HG02852 (cell line): Measurements from ENCODE around the gene CCDC40.
"Not testable (repeated sequence)": the region's sequence is repeated elsewhere in the genome, so short reads cannot be mapped to it uniquely, and the experiment has no call there.

ENCODE experiments used
- ATAC-seq: cut with Tn5 transposase; IDR thresholded peaks from one replicate; pipeline ENCODE4 v1.9.1; 2021; ENCODE audit warnings: mild to moderate bottlenecking, moderate library complexity; ENCODE audit not compliant: unreplicated experiment

CCDC40 gene

DNA sequence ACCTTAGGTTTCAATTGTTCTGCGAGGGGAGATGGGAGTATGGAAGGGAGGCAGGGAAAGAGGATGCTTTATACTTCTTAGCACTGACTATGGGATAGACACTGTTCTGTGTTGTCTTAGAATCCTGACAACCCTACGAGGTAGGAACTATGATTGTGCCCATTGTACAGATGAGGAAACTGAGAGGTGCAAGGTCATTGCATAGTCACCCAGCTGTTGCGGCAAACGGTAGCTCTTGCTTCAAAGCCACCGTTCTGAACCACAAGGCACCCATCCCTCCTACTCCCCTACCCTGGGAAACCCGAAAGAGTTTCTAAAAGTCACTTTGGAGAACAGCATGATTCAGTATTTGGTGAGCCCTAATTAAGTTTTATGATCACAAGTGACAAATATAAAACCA is 7.5 kb downstream of the CCDC40 start:
- ATAC-seq = no peak

DNA sequence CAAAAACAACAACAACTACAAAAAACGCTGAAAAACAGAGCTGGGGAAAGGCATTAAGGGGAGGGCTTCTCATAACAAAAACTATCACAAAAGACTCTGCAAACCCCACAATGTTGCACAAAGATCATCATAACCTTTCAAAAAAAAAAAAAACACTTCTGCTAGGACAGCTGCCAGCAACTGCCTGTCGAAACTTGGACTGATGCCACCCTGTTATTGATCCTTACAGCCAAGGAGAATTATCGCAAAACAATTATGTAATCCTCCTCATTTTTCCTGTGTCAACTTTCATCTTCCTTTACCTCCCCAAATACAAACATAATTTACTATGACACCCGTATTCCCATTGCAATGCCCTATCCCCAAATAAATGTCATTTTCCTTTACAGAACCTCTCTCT is 9.3 kb downstream of the CCDC40 start:
- ATAC-seq = no peak

GRCh38 chr17:80046709-80047108 is 10.3 kb downstream of the CCDC40 start:
- not testable (repeated sequence) for ATAC-seq

GRCh38 chr17:80047176-80047575 is 10.7 kb downstream of the CCDC40 start:
- ATAC-seq = no peak

- ATAC-seq = no peak
These were observed 13.5 kb downstream of the CCDC40 start for GRCh38 chr17:80049986-80050385.

GRCh38 chr17:80050706-80051105 is 14.3 kb downstream of the CCDC40 start:
- ATAC-seq = no peak

DNA sequence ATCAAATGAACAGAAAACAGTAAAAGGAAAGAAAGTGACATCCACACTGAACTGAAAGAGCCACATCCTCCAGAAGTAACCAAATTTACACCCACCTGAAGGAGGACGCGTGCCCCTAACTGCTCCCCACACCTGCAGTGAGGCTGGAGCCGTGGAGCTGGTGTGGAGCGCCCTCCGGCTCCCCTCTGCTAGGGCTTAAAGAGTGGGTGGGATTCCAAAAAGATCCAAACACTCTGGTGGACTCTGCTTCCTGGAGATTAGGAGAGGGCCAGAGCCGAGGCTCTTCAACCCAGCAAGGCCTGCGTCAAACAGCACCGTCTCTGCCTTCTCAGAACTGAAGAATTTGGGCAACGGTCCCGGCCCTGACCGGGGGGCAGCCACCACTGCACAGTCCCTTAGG is 15.2 kb downstream of the CCDC40 start:
- ATAC-seq = no peak

DNA sequence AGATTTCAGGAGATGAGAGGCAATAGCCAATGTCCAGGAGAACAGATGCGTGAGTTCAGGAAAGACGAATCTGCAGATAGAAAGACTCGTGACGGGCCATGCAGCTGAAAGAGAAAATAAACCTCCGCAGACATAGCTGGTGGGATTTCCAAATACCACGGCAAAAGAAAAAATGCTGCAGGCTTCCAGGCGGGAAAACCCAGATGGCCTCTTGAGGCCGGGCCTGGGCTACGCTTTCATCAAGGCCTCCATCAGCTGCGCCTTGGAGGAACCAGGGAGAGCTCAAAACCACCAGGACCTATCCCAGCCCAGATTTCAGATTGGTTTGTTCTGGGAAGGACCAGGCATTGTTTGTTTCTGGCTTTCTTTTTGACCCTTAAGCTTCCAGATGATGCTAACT is 16.7 kb downstream of the CCDC40 start:
- no peak for ATAC-seq

DNA sequence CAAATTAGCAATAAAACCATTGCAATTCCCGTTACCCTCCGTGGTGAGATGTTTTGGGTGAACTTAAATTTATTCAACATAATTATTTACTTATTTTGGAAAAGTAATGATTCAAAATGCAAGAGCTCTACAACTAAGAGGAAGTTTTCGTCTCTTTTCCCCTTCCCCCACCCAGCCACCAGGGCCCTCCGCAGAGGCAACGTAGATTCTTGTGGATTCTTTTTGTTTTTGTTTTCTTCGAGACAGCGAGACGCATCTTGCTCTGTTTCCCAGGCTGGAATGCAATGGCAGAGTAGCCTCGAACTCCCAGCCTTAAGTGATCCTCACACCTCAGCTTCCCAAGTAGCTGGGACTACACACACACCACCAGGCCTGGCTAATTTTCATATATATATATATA is 19.2 kb downstream of the CCDC40 start:
- no peak for ATAC-seq

- no peak for ATAC-seq
These were observed 22.0 kb downstream of the CCDC40 start for GRCh38 chr17:80058311-80058955.

DNA sequence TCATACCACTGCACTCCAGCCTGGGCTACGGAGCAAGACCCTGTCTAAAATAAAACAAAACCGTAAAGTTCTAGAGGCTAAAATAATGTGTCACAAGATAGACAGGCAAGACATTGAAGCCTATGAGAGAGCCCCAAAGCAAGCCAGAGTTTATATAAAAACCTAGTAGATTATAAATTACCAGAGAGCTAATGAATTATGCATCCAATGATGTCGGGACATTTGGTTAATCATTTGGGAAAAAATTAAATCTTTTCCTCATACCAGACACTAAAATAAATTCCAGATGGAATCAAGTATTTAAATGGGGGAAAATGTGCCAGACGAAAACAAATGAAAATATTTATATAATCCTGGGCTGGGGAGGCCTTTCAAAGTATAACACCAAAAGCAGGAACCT is 24.2 kb downstream of the CCDC40 start:
- no peak for ATAC-seq

DNA sequence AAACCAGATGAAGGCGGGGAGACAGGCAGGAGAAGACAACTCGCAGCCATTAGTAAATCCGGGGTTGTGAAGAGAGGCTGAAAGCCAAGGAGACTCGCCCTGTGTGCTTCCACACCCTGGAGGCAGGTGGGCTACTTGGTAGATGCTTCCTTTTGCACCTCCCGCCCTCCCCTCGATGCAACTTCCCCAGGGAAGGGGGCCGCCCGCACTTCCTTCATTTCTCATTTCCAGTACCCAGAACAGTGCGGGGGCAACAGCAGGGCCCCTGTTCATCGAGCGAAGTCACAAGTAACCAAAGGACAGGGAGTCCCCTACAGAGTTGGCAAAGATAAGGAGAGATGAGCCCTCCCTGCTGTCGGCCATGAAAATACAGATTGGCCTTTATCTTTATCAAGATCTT is 25.0 kb downstream of the CCDC40 start:
- no peak for ATAC-seq

DNA sequence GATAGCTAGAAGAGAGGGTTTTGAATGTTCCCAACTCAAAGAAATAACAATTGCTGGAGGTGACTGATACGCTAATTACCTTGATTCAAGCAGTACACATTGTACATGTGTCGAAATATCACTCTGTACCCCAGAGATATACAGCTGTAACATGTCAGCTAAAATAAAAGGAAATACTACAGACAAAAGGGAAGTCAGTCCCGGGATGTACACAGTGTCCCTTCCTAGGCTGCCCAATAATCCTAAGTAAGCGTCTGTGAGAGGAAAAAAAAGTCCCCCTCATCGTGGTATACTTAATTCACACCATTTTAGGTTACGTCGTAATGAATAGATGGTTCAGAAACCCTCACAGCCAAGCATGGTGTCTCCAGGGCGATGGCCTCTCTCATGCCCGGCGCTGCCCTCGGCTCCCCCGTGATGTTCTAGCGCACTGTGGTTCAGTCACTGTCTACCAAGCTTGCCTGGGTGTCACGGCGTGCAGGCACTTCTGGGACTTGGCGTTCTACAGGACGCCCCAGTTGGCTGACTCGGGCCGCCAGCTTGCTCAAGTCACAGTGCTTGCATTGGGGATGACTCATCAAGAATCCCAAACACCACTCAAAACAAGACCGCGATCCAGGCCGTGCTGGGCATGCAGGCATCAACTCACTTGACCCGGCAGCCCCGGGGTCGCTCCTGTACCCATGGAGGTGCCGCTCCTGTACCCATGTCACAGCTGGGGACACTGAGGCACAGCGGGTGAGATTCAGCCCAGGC is 27.6 kb downstream of the CCDC40 start:
- no peak for ATAC-seq

- ATAC-seq = no peak
These were observed 28.3 kb downstream of the CCDC40 start for GRCh38 chr17:80064696-80065095.

DNA sequence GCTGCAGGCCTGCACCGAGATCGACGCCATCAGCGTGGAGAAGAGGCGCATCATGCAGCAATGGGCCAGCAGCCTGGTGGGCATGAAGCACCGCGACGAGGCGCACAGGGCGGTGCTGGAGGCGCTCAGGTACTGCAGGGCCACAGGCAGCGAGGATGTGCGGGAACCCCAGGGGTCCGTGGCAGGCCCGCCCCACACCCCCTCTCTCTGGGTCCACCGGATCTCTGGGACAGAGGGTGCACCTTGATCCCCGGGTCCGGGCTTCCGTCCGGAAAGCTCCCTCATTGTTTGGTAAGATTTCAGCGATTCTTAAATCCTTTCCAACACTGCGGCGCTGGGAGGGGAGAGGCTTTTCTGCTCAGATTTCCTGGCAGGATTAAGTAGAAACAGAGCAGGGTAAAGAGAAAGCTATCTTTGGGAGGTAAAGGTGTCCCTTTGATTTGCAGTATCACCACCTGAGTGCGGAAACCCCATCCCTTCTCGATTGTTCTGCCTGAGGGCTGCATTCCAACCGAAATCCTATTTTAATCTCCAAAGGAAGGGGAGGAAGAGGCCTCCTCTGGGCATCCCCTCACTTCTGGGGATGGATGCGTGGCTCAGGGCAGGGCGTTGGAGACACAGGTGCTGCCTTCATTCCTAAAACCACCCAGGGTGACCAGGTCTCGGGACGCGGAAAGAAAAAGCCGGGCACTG is 29.2 kb downstream of the CCDC40 start:
- no peak for ATAC-seq

DNA sequence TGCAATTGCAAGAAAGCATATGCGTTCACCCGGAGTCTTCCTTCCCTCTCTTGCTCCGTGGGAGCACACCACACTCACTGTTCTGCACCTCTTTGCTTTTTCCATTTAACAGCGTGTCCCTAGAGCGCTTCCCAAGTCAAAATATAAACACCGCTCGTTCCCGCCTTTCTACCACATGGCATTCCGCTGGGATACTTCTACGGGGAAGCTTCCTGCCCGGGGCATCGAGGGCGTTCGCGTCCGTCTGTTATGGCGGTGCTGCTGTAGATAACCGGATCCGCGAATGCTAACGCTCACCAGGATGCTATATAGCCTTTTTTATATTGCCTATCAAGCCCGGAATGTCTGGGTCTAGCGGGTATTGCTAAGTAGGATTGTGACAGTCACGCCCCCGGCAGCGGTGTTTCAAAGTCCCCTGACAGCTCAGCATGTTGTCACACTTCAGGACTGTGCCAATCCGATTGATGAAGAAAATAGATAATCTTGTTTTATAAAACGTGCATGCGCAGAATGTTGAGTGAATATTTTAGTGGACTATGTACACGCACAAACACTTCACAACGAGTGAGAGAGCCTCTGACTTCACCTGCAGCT is 31.0 kb downstream of the CCDC40 start:
- ATAC-seq = no peak

- no peak for ATAC-seq
These were observed 32.1 kb downstream of the CCDC40 start for GRCh38 chr17:80068301-80069222.

- no peak for ATAC-seq
These were observed 34.1 kb downstream of the CCDC40 start for GRCh38 chr17:80070375-80071115.

- ATAC-seq = no peak
These were observed 34.8 kb downstream of the CCDC40 start for GRCh38 chr17:80071116-80071841.
